Heart left ventricle (tissue), 13 donors: ENCODE results near the gene BMP2K.

Source experiments
- POLR2A ChIP-seq, 2 donors: fragments of 450-650 bp; IDR thresholded peaks; one replicate each; pipeline ENCODE4 v1.6.1; 2017; ENCODE audit warnings: antibody characterized with exemption in 2 of 2, mild to moderate bottlenecking in 2 of 2, moderate library complexity in 2 of 2
- TF ChIP-seq, protein P1 (sequence below), 12 donors: fragments of 200-600 bp; sonication (generic) in 4 of 12; IDR thresholded peaks; one replicate each; pipeline versions ENCODE4 v1.5.0 to v1.8.0; 2018 to 2022; ENCODE audit warnings: antibody characterized with exemption in 12 of 12, mild to moderate bottlenecking in 5 of 12
- donor health status: ischemic (EF 13 %, LVEDD 7.1; RV severe dilation, severe dysfunction).
- donor health status: DM: no; HTN: yes; CAD: no.
- donor health status: DM: no; HTN: no; CAD: no.
- donor health status: ischemic (EF 25% LVEDD 6.9; RV normal size, moderate dysfunction).
- donor health status: ischemic (EF 25% LVEDD 5.7; RV mildly dilated, moderate dysfunction).
- donor health status: ischemic (EF 35%, LVEDD 5.7; RV mildly dilated, moderate dysfunction).
- donor health status: nonischemic (EF 11% LVEDD 7.7; RV severe dilation, severe dysfunction).
- donor health status: DM: yes; HTN: yes; CAD: no.
- donor health status: PGD.
- donor health status: ischemic (EF 29% LVEDD 5.4; RV normal size, mild dysfunction).
- donor health status: nonischemic (EF 23%, LVEDD 6.1; RV moderate dilation, normal function).

GRCh38 chr4:78811034-78811433 lies 34.9 kb downstream of the BMP2K start:
- TF ChIP-seq POLR2A (IDR thresholded peaks at IDR 0.05): no peak
- TF ChIP-seq, protein P1, sequence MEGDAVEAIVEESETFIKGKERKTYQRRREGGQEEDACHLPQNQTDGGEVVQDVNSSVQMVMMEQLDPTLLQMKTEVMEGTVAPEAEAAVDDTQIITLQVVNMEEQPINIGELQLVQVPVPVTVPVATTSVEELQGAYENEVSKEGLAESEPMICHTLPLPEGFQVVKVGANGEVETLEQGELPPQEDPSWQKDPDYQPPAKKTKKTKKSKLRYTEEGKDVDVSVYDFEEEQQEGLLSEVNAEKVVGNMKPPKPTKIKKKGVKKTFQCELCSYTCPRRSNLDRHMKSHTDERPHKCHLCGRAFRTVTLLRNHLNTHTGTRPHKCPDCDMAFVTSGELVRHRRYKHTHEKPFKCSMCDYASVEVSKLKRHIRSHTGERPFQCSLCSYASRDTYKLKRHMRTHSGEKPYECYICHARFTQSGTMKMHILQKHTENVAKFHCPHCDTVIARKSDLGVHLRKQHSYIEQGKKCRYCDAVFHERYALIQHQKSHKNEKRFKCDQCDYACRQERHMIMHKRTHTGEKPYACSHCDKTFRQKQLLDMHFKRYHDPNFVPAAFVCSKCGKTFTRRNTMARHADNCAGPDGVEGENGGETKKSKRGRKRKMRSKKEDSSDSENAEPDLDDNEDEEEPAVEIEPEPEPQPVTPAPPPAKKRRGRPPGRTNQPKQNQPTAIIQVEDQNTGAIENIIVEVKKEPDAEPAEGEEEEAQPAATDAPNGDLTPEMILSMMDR (IDR thresholded peaks at IDR 0.05): no peak
